ENCODE data around the gene HEXIM1.

HEXIM1 gene

DNA sequence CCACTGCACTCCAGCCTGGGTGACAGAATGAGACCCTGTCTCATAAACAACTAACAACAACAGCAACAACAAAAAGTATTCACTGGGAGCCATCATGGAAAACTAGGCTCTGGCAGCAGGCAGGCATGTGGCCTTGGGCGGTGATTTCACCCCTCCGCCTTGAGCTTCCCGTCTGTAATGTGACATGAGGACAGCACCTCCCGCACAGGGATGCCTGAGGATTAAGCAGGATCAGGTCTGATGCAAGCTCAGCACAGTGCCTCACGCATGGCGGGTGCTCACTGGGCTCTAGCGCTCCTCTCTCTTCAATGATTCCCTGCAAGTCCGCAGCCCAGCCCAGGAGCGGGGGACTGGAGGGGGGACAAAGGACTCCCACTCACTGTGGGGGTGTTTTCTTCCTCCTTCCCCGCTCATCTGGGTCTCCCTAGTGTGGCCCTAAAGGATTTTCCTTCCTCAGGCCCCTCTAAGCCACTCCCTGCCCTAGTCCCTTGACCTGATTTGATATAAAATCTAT, 18.8 kb upstream of the HEXIM1 start:
- no peak overlapping the region for H3K4me3 ChIP-seq (IDR thresholded peaks at IDR 0.05; ENCODE audit: insufficient read depth, low read depth, low read length)
- no peak overlapping the region for H3K9ac ChIP-seq
- TF ChIP-seq, protein P1, sequence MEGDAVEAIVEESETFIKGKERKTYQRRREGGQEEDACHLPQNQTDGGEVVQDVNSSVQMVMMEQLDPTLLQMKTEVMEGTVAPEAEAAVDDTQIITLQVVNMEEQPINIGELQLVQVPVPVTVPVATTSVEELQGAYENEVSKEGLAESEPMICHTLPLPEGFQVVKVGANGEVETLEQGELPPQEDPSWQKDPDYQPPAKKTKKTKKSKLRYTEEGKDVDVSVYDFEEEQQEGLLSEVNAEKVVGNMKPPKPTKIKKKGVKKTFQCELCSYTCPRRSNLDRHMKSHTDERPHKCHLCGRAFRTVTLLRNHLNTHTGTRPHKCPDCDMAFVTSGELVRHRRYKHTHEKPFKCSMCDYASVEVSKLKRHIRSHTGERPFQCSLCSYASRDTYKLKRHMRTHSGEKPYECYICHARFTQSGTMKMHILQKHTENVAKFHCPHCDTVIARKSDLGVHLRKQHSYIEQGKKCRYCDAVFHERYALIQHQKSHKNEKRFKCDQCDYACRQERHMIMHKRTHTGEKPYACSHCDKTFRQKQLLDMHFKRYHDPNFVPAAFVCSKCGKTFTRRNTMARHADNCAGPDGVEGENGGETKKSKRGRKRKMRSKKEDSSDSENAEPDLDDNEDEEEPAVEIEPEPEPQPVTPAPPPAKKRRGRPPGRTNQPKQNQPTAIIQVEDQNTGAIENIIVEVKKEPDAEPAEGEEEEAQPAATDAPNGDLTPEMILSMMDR (conservative IDR thresholded peaks at IDR 0.05; ENCODE audit: low read depth, low read length), result no peak
- H3K27ac ChIP-seq, result no peak overlapping the region
- peaks cover 3% of the 10 kb centered on the region for H3K4me1 ChIP-seq (ENCODE audit: low read depth, poor library complexity, severe bottlenecking)
- no peaks in the 10 kb centered on the region for H3K79me2 ChIP-seq (ENCODE audit: insufficient read depth, low read depth)
- H3K27me3 ChIP-seq (ENCODE audit: insufficient read depth, low read depth), result no peaks in the 10 kb centered on the region
- no peak overlapping the region for H2AFZ ChIP-seq (ENCODE audit: low read depth)
- H4K20me1 ChIP-seq (ENCODE audit: insufficient read depth), result no peaks in the 10 kb centered on the region
- no peak overlapping the region for H3K4me2 ChIP-seq
- no peaks in the 10 kb centered on the region for H3K36me3 ChIP-seq (ENCODE audit: insufficient read depth)

DNA sequence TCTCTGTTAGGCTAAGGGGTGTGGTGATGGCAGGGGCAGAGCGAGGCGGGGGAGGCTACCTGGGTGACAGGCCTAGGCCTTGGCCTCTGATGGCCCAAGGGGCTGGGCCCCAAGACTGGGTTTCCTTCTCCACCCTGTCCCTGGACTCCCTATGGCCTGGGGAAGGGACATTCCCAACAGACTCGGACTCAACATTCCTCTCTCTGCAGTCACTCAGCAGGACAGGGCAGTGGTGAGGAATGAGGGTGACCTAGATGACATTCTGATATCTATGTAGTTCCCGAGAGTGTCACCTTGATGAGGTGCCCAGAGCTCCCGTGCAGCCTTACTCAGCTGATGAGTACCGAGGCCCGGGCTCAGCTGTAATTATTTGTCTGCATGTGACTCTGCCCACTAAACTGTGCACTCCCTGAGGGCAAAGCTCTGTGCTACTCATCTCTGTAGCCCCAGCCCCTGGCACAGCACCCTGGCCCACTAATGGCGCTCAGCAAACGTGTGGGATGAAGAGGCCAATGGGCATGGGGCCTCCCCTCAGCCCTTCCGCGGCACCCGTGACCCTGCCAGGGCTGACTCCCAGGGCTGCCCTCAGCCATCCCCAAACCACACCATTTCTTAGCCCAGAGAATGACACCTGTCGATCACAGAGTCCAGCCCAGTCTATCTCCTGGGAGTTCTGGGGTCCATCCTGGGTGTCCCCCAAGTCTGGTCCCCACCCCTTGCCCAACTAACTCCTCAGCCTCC, 18.2 kb upstream of the HEXIM1 start:
- Histone ChIP-seq H3K79me2 (ENCODE audit: insufficient read depth, low read depth) (no peaks in the 10 kb centered on the region), H3K9ac (no peak overlapping the region), H4K20me1 (ENCODE audit: insufficient read depth) (no peaks in the 10 kb centered on the region), H2AFZ (ENCODE audit: low read depth) (no peak overlapping the region), H3K36me3 (ENCODE audit: insufficient read depth) (no peaks in the 10 kb centered on the region), H3K4me2 (no peak overlapping the region), H3K27ac (no peak overlapping the region), H3K27me3 (ENCODE audit: insufficient read depth, low read depth) (no peaks in the 10 kb centered on the region), H3K4me3 (IDR thresholded peaks at IDR 0.05; ENCODE audit: insufficient read depth, low read depth, low read length) (no peak overlapping the region), H3K4me1 (ENCODE audit: low read depth, poor library complexity, severe bottlenecking) (peaks cover 3% of the 10 kb centered on the region)
- TF ChIP-seq, protein P1 (conservative IDR thresholded peaks at IDR 0.05; ENCODE audit: low read depth, low read length), result no peak

DNA sequence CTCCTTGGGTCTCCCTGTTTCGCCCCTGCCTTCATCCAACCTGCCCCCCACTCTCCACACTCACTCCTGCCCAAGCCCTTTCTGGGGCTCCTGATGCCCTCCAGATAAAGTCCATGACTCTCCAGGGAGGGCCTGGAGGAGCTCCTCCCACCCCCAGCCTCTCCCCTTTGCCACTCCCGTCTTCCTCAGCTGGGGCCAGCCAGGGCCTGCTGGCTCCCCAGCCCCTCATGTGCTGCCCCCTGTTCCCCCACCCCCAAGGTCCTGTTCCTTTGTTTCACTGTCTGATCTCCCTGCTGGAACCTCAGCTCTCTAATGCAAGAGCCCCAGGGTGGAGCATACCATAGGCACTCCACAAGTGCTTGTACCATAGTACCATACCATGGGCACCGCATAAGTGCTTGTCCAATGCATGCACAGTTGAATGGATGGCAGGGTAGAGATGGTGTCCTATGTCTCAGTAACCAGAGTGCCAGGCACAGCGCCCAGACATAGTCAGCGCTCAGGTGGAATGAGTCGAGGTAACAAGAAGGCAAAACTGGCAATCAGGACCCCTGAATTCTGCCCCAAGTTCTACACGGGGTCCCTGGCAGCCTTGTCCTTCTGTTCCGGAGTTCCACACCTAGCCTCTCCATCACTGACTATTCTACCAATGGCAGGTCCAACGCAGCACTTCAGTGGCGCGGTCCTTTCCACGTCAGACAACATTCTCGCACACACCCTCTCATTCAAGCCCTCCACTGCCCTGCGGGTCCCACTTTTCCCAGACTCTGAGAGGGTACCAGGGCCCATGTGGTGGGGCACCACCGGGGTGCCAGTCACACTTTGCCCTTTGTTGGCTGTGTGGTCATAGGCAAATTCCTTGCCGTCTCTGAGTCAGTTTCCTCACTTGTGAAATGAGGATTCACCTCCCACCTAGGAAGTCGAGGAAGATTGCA, 17.3 kb upstream of the HEXIM1 start:
- Histone ChIP-seq H3K4me1 (ENCODE audit: low read depth, poor library complexity, severe bottlenecking) (peaks cover 3% of the 10 kb centered on the region), H4K20me1 (ENCODE audit: insufficient read depth) (no peaks in the 10 kb centered on the region), H3K79me2 (ENCODE audit: insufficient read depth, low read depth) (no peaks in the 10 kb centered on the region), H3K36me3 (ENCODE audit: insufficient read depth) (no peaks in the 10 kb centered on the region), H3K27ac (no peak overlapping the region), H3K27me3 (ENCODE audit: insufficient read depth, low read depth) (no peaks in the 10 kb centered on the region), H3K4me2 (peak overlapping the region; percentile 51; the same call in 1 of the 2 replicates), H3K9ac (no peak overlapping the region), H3K4me3 (IDR thresholded peaks at IDR 0.05; ENCODE audit: insufficient read depth, low read depth, low read length) (no peak overlapping the region), H2AFZ (ENCODE audit: low read depth) (peak overlapping the region; percentile 87; the same call in 1 of the 2 replicates)
- TF ChIP-seq, protein P1 (conservative IDR thresholded peaks at IDR 0.05; ENCODE audit: low read depth, low read length), result no peak

DNA sequence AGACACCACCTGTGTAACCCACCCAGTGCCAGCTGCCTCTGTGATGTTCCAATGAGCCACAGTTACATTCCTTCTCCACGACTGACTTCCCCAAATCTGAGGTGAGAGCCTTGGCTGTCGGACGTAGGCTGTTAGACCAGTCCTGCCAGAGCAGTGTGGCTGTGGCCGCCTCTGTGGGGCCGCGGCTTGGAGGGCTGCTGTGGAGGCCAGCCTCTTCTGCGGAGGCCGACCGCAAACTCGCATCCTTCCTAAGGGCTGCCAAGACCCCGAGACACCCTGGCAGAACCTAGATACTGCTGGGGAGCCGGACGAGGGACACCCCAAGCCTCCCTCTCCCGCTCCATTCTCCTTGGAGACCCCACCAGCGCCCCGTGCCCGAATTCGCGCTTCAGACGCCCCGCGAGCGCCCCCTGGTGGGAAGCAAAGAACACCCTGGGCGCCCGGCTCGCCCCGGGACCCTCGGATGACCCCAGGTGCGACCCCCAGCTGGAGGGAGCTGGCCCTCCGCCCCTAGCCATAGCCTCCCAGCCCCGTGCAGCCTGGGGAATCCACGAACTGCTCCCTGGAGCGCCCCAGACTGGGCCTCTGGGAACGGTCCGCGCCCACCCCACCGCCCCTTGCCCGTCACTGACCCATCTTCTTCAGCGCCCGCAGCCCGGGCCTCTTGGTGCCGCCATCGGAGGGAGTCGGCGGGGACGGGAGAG, 16.5 kb upstream of the HEXIM1 start:
- Histone ChIP-seq H3K4me2 (peak overlapping the region; percentile 51), H3K36me3 (ENCODE audit: insufficient read depth) (no peaks in the 10 kb centered on the region), H3K9ac (peak overlapping the region; percentile 53; the same call in 1 of the 2 replicates), H3K27ac (no peak overlapping the region), H3K4me3 (IDR thresholded peaks at IDR 0.05; ENCODE audit: insufficient read depth, low read depth, low read length) (no peak overlapping the region), H3K79me2 (ENCODE audit: insufficient read depth, low read depth) (no peaks in the 10 kb centered on the region), H2AFZ (ENCODE audit: low read depth) (peak overlapping the region; percentile 87), H3K27me3 (ENCODE audit: insufficient read depth, low read depth) (no peaks in the 10 kb centered on the region), H3K4me1 (ENCODE audit: low read depth, poor library complexity, severe bottlenecking) (peaks cover 11% of the 10 kb centered on the region), H4K20me1 (ENCODE audit: insufficient read depth) (no peaks in the 10 kb centered on the region)
- TF ChIP-seq, protein P1 (conservative IDR thresholded peaks at IDR 0.05; ENCODE audit: low read depth, low read length), result peak; percentile 95
